ENCODE data around the gene FXN. TPM values are rescaled to one million over a fixed set of nuclear protein-coding genes. Genes with fewer than 3 reads are reported as not detected.

Gene FXN
- total RNA-seq, 1 experiment from 2014 or later: 26.3 TPM

DNA sequence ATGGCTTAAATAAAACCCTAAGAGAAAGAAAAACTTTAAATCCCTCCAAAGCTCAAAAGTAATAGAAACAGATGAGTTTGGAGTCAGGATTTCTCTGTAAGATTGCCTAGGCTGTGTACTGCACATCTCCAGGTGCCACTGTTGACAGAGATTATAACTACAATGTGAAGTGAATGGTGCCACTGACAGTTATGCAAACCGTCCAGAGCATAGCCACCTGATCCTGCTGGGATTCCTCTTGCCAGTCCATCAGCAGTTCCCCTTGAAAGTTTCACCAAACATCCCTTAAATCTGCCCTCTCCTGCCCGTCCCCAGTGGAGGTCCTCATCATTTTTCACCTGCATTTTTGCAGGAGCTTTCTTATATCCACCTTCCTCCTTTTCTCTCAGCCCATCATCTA, 42.5 kb downstream of the FXN start:
- DNase-seq: no peak
- Histone ChIP-seq H3K4me2 (ENCODE audit: low read depth, low read length, poor library complexity, severe bottlenecking) (no peak overlapping the region), H3K36me3 (ENCODE audit: insufficient read depth, low read length) (no peaks in the 10 kb centered on the region), H3K4me1 (ENCODE audit: low read length) (no peaks in the 10 kb centered on the region), H3K27me3 (ENCODE audit: low read length) (no peaks in the 10 kb centered on the region), H3K79me2 (ENCODE audit: low read length) (no peaks in the 10 kb centered on the region), H3K4me3 (ENCODE audit: low read length) (no peak overlapping the region), H4K20me1 (ENCODE audit: insufficient read depth, low read depth, low read length) (no peaks in the 10 kb centered on the region), H2AFZ (ENCODE audit: low read length) (no peak overlapping the region), H3K9me2 (replicated peaks; ENCODE audit: insufficient read depth, low read length) (no peaks in the 10 kb centered on the region), H3K9ac (ENCODE audit: low read length) (no peak overlapping the region), H3K27ac (ENCODE audit: low read length) (no peak overlapping the region), H3K9me3 (ENCODE audit: low read length) (no peaks in the 10 kb centered on the region)

DNA sequence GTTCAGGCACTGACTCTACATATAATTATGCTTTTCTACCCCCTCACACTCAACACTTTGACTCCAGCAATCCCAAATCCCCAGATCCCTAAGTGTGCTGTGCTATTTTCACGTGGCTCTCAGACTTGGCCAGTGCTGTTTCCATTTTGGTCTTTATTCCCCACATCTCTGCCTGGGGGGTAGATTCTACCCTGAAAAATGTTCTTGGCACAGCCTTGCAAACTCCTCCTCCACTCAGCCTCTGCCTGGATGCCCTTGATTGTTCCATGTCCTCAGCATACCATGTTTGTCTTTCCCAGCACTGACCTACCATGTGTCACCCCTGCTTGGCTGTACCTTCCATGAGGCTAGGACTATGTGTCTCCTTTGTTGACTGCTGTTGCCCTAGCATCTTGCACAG, 43.0 kb downstream of the FXN start:
- no peaks in the 10 kb centered on the region for H4K20me1 ChIP-seq (ENCODE audit: insufficient read depth, low read depth, low read length)
- H3K9me2 ChIP-seq (replicated peaks; ENCODE audit: insufficient read depth, low read length): no peaks in the 10 kb centered on the region
- no peak overlapping the region for H3K4me3 ChIP-seq (ENCODE audit: low read length)
- H2AFZ ChIP-seq (ENCODE audit: low read length): no peak overlapping the region
- no peaks in the 10 kb centered on the region for H3K36me3 ChIP-seq (ENCODE audit: insufficient read depth, low read length)
- H3K79me2 ChIP-seq (ENCODE audit: low read length): no peaks in the 10 kb centered on the region
- no peak overlapping the region for H3K27ac ChIP-seq (ENCODE audit: low read length)
- H3K9ac ChIP-seq (ENCODE audit: low read length): no peak overlapping the region
- no peaks in the 10 kb centered on the region for H3K4me1 ChIP-seq (ENCODE audit: low read length)
- DNase-seq: no peak
- no peak overlapping the region for H3K4me2 ChIP-seq (ENCODE audit: low read depth, low read length, poor library complexity, severe bottlenecking)
- no peaks in the 10 kb centered on the region for H3K9me3 ChIP-seq (ENCODE audit: low read length)
- no peaks in the 10 kb centered on the region for H3K27me3 ChIP-seq (ENCODE audit: low read length)

DNA sequence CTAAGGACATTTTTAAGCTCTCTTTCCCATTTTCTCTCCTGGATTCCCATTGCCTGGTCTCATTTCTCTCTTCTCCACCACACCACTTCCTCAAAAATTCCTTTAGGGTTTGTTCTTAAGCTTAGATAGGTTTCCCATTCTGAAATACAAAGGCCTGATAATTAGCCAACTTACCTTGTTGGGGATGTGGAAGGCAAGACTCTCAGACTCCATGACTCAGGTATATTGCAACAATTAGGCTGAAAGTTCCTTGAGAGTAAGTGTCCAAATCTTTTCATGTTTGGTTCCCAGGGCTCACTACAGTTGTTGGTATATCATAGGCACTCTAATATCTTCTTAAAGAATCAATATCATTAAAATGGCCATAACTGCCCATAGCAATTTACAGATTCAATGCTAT, 43.6 kb downstream of the FXN start:
- Histone ChIP-seq H3K36me3 (ENCODE audit: insufficient read depth, low read length) (no peaks in the 10 kb centered on the region), H3K27ac (ENCODE audit: low read length) (no peak overlapping the region), H3K9me2 (replicated peaks; ENCODE audit: insufficient read depth, low read length) (no peaks in the 10 kb centered on the region), H3K4me3 (ENCODE audit: low read length) (no peak overlapping the region), H3K27me3 (ENCODE audit: low read length) (no peaks in the 10 kb centered on the region), H3K9me3 (ENCODE audit: low read length) (no peaks in the 10 kb centered on the region), H3K9ac (ENCODE audit: low read length) (no peak overlapping the region), H3K79me2 (ENCODE audit: low read length) (no peaks in the 10 kb centered on the region), H4K20me1 (ENCODE audit: insufficient read depth, low read depth, low read length) (no peaks in the 10 kb centered on the region), H3K4me1 (ENCODE audit: low read length) (no peaks in the 10 kb centered on the region), H2AFZ (ENCODE audit: low read length) (no peak overlapping the region), H3K4me2 (ENCODE audit: low read depth, low read length, poor library complexity, severe bottlenecking) (no peak overlapping the region)
- DNase-seq: no peak

DNA sequence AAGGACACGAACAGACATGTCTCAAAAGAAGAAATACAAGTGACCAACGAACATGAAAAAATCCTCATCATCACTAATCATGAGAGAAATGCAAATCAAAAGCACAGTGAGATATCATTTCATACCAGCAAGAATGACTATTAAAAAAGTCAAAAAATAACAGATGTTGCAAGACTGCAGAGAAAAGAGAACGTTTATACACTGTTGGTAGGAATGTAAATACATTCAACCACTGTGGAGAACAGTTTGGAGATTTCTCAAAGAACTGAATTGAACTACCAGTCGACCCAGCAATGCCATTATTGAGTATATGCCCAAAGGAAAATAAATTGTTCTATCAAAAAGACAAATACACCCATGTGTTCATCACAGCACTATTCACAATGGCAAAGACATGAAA, 45.7 kb downstream of the FXN start:
- Histone ChIP-seq H4K20me1 (ENCODE audit: insufficient read depth, low read depth, low read length) (no peaks in the 10 kb centered on the region), H3K4me2 (ENCODE audit: low read depth, low read length, poor library complexity, severe bottlenecking) (no peak overlapping the region), H2AFZ (ENCODE audit: low read length) (no peak overlapping the region), H3K4me3 (ENCODE audit: low read length) (no peak overlapping the region), H3K9me2 (replicated peaks; ENCODE audit: insufficient read depth, low read length) (no peaks in the 10 kb centered on the region), H3K9me3 (ENCODE audit: low read length) (no peaks in the 10 kb centered on the region), H3K27ac (ENCODE audit: low read length) (no peak overlapping the region), H3K4me1 (ENCODE audit: low read length) (no peaks in the 10 kb centered on the region), H3K36me3 (ENCODE audit: insufficient read depth, low read length) (no peaks in the 10 kb centered on the region), H3K9ac (ENCODE audit: low read length) (no peak overlapping the region), H3K79me2 (ENCODE audit: low read length) (no peaks in the 10 kb centered on the region), H3K27me3 (ENCODE audit: low read length) (no peaks in the 10 kb centered on the region)
- peak; percentile 16 for DNase-seq

DNA sequence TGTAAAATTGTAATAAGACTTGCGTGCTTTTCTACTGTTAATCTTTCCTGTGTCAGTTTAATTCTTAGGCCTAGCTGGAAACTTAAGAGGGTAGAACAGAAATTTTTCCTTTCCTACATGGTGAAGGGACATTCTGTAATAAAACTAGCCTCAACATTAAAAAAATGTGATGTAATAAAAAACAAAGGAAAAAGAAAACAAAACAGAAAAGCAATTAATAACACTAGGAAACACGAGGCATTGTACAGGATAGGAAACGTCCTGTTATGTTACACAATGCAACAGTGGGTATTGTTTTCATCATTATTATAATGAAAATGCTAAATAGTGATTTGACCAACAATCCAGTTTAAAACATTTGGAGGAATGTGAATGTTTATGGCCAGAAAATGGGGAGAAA, 47.8 kb downstream of the FXN start:
- H3K4me2 ChIP-seq (ENCODE audit: low read depth, low read length, poor library complexity, severe bottlenecking): no peak overlapping the region
- DNase-seq: peak; percentile 32

DNA sequence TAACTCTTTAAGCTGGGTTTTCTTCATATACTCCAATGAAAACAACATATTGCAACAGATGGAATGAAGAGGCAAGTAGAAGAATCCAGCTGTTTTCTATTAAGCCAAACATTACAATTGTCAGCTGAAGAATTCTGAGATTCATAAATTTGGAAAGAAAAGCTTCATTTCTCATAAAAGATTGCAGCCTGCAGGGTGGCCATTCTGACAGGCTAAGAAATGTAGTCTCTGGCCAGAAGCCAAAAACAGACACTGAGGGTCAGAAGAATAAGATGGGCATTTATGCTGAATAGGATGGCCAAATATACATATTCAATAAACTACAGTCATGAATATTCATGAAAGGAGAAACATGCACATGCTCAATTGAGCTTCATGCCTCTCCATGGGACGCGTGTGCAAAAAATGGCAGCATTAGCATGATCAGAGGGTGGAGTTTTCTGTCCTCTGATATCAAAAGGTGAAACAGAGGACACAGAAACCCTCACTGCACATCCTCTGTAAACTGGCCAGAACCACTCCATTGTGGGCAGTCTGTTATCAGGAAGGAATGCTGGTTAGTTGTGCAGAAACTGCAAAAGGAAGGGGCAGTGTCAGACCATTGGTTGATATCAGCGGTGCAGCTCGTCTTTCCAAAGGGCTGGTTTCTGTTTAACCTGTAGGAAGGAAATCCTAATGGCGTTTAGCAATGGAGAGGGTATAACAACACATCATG, 50.2 kb downstream of the FXN start:
- Histone ChIP-seq H3K79me2 (ENCODE audit: low read length) (no peaks in the 10 kb centered on the region), H3K4me1 (ENCODE audit: low read length) (no peaks in the 10 kb centered on the region), H3K9ac (ENCODE audit: low read length) (no peak overlapping the region), H3K9me3 (ENCODE audit: low read length) (no peaks in the 10 kb centered on the region), H3K27me3 (ENCODE audit: low read length) (no peaks in the 10 kb centered on the region), H3K4me2 (ENCODE audit: low read depth, low read length, poor library complexity, severe bottlenecking) (no peak overlapping the region), H4K20me1 (ENCODE audit: insufficient read depth, low read depth, low read length) (no peaks in the 10 kb centered on the region), H3K27ac (ENCODE audit: low read length) (no peak overlapping the region), H2AFZ (ENCODE audit: low read length) (no peak overlapping the region), H3K9me2 (replicated peaks; ENCODE audit: insufficient read depth, low read length) (no peaks in the 10 kb centered on the region), H3K4me3 (ENCODE audit: low read length) (no peak overlapping the region), H3K36me3 (ENCODE audit: insufficient read depth, low read length) (no peaks in the 10 kb centered on the region)
- DNase-seq: peak; percentile 34

More for the DNA sequence above, 47.8 kb downstream of the FXN start:
- no peaks in the 10 kb centered on the region for H3K79me2 ChIP-seq (ENCODE audit: low read length)
- no peaks in the 10 kb centered on the region for H3K9me3 ChIP-seq (ENCODE audit: low read length)
- H3K9me2 ChIP-seq (replicated peaks; ENCODE audit: insufficient read depth, low read length): no peaks in the 10 kb centered on the region
- H3K27ac ChIP-seq (ENCODE audit: low read length): no peak overlapping the region
- no peak overlapping the region for H3K4me3 ChIP-seq (ENCODE audit: low read length)
- no peak overlapping the region for H3K9ac ChIP-seq (ENCODE audit: low read length)
- no peaks in the 10 kb centered on the region for H3K4me1 ChIP-seq (ENCODE audit: low read length)
- H3K27me3 ChIP-seq (ENCODE audit: low read length): no peaks in the 10 kb centered on the region
- H3K36me3 ChIP-seq (ENCODE audit: insufficient read depth, low read length): no peaks in the 10 kb centered on the region
- no peaks in the 10 kb centered on the region for H4K20me1 ChIP-seq (ENCODE audit: insufficient read depth, low read depth, low read length)
- no peak overlapping the region for H2AFZ ChIP-seq (ENCODE audit: low read length)

DNA sequence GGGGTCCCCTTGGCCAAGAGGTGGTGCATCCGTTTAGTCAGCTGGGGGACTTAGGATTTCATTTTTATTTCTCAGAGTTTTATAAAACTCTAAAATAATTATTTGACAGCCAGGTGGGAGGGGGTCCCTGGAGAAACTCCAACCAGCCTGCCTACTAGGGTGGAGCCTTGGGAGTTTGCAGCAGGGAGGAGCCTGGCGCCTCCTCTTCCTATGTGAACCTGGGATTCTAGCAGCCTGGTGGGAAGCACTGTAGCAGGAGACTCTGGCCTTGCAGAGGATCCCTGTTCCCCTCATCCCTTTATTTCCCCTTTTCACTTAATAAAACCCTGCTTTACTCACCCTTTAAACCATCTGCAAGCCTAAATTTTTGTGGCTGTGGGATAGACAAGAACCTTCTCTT, 50.8 kb downstream of the FXN start:
- Histone ChIP-seq H3K9me3 (ENCODE audit: low read length) (no peaks in the 10 kb centered on the region), H2AFZ (ENCODE audit: low read length) (no peak overlapping the region), H3K9me2 (replicated peaks; ENCODE audit: insufficient read depth, low read length) (no peaks in the 10 kb centered on the region), H3K4me2 (ENCODE audit: low read depth, low read length, poor library complexity, severe bottlenecking) (no peak overlapping the region), H3K27ac (ENCODE audit: low read length) (no peak overlapping the region), H3K27me3 (ENCODE audit: low read length) (no peaks in the 10 kb centered on the region), H3K4me3 (ENCODE audit: low read length) (no peak overlapping the region), H3K9ac (ENCODE audit: low read length) (no peak overlapping the region), H4K20me1 (ENCODE audit: insufficient read depth, low read depth, low read length) (no peaks in the 10 kb centered on the region), H3K36me3 (ENCODE audit: insufficient read depth, low read length) (no peaks in the 10 kb centered on the region), H3K4me1 (ENCODE audit: low read length) (no peaks in the 10 kb centered on the region), H3K79me2 (ENCODE audit: low read length) (no peaks in the 10 kb centered on the region)
- no peak for DNase-seq

DNA sequence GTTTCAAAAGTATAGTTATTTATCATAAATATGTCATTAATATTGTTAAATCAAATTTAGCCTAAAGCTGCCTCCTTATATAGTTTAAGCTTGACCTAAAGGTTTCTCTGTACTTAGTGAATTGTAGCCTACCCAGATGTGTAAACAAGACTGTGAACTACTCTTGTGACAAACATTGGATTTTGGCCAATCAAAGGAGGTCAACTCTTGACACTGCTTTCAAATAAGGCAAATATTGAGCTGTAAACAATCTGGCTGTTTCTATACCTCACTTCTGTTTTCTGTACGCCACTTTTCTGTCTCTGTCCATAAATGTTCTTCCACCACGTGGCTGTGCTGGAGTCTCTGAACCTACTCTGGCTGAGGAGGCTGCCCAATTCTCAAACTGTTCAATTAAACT, 51.2 kb downstream of the FXN start:
- H3K36me3 ChIP-seq (ENCODE audit: insufficient read depth, low read length): no peaks in the 10 kb centered on the region
- H3K4me3 ChIP-seq (ENCODE audit: low read length): no peak overlapping the region
- no peaks in the 10 kb centered on the region for H4K20me1 ChIP-seq (ENCODE audit: insufficient read depth, low read depth, low read length)
- no peaks in the 10 kb centered on the region for H3K79me2 ChIP-seq (ENCODE audit: low read length)
- H3K4me1 ChIP-seq (ENCODE audit: low read length): no peaks in the 10 kb centered on the region
- DNase-seq: peak; percentile 17
- H3K27ac ChIP-seq (ENCODE audit: low read length): no peak overlapping the region
- no peaks in the 10 kb centered on the region for H3K27me3 ChIP-seq (ENCODE audit: low read length)
- H2AFZ ChIP-seq (ENCODE audit: low read length): no peak overlapping the region
- H3K4me2 ChIP-seq (ENCODE audit: low read depth, low read length, poor library complexity, severe bottlenecking): no peak overlapping the region
- H3K9me2 ChIP-seq (replicated peaks; ENCODE audit: insufficient read depth, low read length): no peaks in the 10 kb centered on the region
- H3K9me3 ChIP-seq (ENCODE audit: low read length): no peaks in the 10 kb centered on the region
- no peak overlapping the region for H3K9ac ChIP-seq (ENCODE audit: low read length)
